ENCODE results near the gene DBI. TPM values are rescaled to one million over a fixed set of nuclear protein-coding genes. Genes with fewer than 3 reads are reported as not detected.

The DBI gene
- 100 to 1,000 TPM; 252 to 308 (median 290) TPM for polyA plus RNA-seq (ENCODE audit: insufficient read length in 3 of 3)

- peak; percentile 78 to 88 (median 80) for DNase-seq (ENCODE audit: low read depth in 3 of 3, low spot score in 2 of 3)
These were observed at the start of gene DBI, which contains the start of gene C2orf76 for GRCh38 chr2:119366649-119367471. Gene DBI (plus strand): TSS chr2:119366977. CDS start chr2:119367052, 75 bp downstream. Gene C2orf76 (minus strand): TSS chr2:119366834. CDS start chr2:119339959, 26,875 bp downstream.

DNA sequence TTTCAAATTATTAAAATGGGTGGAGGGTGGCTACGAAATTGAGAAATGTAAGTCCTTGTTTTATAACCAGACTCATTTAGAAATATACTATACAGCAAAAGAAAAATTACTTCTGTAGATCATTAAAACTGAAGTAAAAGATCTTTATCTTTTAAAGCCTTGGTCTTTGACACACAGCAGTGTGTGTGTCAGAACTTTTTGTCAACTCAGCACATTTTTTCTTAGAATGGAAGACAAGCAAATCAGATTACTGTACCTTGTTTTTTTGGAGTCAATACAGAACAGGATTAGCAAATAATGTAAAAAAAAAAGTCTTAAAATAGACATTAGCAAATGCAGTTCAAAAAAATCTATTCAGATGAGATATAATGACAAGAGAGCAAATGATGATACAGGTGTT is 49.2 kb upstream of the DBI start:
- DNase-seq (ENCODE audit: low read depth in 3 of 3, low spot score in 2 of 3): no peak

DNA sequence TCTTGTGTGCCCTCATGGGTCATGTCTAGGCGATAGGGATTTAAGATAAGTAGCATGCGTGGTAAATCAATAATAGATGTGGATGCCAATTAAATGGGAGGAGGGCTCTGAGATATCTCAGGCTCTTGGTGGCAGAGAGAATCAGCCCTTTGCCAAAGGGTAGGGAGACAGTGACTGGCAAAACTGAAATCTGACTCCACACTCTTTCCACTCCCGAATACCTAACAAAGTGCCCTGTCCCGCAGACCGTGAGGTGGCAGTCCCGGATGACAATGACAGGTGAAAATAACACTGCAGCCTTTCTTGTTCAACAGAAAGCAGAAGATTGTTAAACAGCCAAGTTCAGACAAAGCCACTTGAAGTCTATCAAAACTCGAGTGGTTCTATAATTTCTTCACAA is 47.2 kb upstream of the DBI start:
- DNase-seq (ENCODE audit: low read depth in 3 of 3, low spot score in 2 of 3): no peak

- DNase-seq (ENCODE audit: low read depth in 3 of 3, low spot score in 2 of 3): no peak
These were observed 43.3 kb upstream of the DBI start for GRCh38 chr2:119323459-119323858.

GRCh38 chr2:119324685-119325270 is 42.0 kb upstream of the DBI start:
- no peak for DNase-seq (ENCODE audit: low read depth in 3 of 3, low spot score in 2 of 3)

DNA sequence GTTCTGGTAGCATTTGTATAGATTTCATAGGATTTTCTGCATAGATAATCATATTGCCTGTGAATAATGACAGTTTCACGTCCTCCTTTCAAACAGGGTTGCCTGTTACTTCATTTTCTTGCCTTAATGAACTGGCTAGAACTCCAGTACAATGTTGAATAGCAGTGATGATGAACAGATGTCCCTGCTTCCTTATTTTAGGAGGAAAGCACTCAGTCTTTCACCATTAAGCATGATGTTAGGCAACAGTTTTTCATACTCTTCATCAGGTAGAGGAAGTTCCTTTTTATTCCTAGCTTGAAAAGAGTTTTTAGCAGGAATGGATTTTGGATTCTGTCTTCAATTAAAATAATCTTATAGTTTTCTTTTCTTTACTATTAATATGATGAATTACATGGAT is 39.8 kb upstream of the DBI start:
- DNase-seq (ENCODE audit: low read depth in 3 of 3, low spot score in 2 of 3): no peak

DNA sequence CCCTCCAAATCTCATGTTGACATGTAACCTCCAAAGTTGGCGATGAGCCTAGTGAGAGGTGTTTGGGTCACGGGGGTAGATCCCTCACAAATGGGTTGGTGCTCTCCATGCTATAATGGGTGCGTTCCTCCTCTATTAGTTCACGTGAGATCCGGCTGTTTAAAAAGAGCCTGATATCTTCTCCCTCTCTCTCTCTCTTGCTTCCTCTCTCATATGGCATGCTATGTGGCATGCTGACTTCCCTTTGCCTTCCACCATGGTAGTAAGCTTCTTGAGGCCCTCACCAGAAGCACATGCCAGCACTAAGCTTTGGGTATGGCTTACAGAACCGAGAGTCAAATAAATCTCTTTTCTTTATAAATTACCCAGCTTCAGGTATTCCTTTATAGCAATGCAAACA is 39.3 kb upstream of the DBI start:
- no peak for DNase-seq (ENCODE audit: low read depth in 3 of 3, low spot score in 2 of 3)

GRCh38 chr2:119332953-119333352 is 33.8 kb upstream of the DBI start:
- no peak for DNase-seq (ENCODE audit: low read depth in 3 of 3, low spot score in 2 of 3)

DNA sequence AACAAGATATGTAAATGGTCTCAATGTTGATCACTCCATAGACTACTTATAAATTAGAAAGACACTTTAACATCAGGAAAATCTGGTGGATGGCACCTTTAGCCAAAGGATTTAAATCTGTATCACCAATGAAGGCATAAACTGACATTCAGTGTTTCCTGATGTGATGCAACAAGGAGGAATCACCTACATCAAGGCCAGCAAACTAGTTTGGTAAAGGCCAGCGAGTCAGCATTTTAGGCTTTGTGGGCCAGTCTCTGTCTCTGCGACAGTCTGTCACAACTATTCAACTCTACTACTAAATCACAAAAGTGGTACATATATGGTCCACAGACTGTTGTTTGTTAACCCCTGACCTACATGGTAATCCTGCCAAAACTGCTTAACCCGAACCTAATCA is 33.4 kb upstream of the DBI start:
- DNase-seq (ENCODE audit: low read depth in 3 of 3, low spot score in 2 of 3): no peak

DNA sequence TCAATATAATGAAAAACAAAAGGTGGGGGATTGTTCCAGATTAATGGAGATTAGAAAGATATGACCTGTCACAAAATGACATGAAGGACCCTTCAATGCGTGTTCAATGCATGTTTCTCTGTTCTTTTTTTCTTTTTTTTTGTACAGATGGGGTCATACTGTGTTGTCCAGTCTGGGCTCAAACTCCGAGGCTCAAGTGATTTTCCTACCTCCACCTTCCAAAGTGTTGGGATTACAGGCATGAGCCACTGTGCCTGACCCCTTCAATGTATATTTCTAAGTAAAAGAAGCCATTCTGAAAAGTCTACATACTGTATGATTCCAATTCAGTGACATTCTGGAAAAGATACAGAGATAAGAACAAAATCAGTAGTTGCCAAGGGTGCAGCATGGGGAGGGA is 32.9 kb upstream of the DBI start:
- no peak for DNase-seq (ENCODE audit: low read depth in 3 of 3, low spot score in 2 of 3)

GRCh38 chr2:119337749-119338148 is 29.0 kb upstream of the DBI start:
- DNase-seq (ENCODE audit: low read depth in 3 of 3, low spot score in 2 of 3): no peak

GRCh38 chr2:119338272-119338671 is 28.5 kb upstream of the DBI start:
- DNase-seq (ENCODE audit: low read depth in 3 of 3, low spot score in 2 of 3): peak in 2 of 3 donors; percentile 5 to 21

GRCh38 chr2:119338826-119339561 is 27.8 kb upstream of the DBI start:
- DNase-seq (ENCODE audit: low read depth in 3 of 3, low spot score in 2 of 3): no peak

GRCh38 chr2:119339562-119339923 is 27.2 kb upstream of the DBI start:
- DNase-seq (ENCODE audit: low read depth in 3 of 3, low spot score in 2 of 3): no peak

GRCh38 chr2:119341684-119342083 is 25.1 kb upstream of the DBI start:
- DNase-seq (ENCODE audit: low read depth in 3 of 3, low spot score in 2 of 3): no peak

GRCh38 chr2:119349289-119349688 is 17.5 kb upstream of the DBI start:
- no peak for DNase-seq (ENCODE audit: low read depth in 3 of 3, low spot score in 2 of 3)

DNA sequence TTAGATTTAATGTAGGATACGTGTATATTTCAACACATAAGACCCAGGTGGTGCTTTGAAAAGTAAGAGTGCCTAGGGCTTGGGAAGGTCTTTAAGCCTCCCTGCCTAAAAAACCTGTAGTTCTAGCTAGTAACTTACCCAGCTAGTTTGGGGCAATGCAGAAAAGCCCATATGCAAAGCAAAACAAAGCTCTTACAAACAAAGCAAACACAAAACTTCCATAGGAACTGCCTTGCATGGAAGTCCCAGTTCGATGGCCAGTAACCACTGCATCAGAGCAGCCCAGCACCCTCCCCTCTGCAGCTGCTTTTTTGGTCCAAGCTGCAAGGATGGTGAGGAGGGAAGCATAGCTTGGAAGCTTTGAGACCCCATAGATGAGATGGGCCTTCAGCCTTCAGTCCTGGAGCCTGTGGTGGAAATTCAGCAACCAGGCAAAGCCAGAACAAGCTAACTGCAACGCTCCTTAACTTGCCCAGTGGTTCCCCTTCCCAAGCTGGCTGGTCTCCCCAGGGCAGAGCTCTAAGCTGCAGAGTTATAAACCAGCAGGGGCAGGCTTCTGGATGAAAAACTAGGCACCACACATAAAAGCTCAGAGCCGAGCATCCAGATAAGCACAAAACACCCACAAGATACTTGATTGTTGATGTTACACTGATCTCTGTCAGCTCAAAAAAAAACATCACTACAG is 16.3 kb upstream of the DBI start:
- DNase-seq (ENCODE audit: low read depth in 3 of 3, low spot score in 2 of 3): no peak

GRCh38 chr2:119352357-119352756 is 14.4 kb upstream of the DBI start:
- DNase-seq (ENCODE audit: low read depth in 3 of 3, low spot score in 2 of 3): no peak

DNA sequence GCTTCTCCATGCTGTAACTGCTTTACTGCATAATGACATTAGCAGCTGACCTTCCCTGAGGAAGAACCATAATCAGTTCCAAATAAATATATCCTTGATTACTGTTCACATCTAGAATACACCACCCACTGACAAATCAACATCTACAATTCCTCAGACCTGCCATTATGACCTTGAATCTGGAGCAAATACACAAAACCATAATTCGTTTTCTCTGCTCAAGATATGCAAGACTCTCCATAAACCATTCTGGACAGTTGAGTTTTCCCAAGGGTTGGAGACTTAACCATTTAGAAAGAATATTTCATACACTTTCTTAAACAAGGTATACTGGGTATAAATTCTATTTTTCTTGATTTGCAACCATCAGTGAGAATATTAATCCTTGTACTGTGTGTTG is 11.9 kb upstream of the DBI start:
- no peak for DNase-seq (ENCODE audit: low read depth in 3 of 3, low spot score in 2 of 3)

- no peak for DNase-seq (ENCODE audit: low read depth in 3 of 3, low spot score in 2 of 3)
These were observed 7.0 kb upstream of the DBI start for GRCh38 chr2:119359774-119360173.

DNA sequence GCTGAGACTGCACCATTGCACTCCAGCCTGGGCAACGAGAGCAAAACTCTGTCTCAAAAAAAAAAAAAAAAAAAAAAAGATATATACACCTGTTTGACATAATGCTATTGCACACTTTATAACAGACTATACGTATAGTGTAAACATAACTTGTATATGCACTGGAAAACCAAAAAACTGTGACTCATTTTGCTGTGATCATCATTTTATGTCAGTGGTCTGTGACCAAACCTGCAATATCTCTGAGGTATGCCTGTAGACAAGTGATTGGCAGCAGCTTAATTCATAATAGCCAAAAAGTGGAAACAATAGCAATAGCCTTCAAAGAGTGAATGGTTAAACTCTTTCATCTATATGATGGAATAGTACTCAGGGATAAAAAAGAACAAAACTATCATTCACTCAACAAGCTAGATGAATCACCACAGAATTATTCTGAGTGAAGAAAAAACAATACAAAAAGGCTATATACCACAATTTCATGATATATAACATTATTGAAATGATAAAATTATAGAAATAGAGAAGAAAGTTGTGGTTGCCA is 6.3 kb upstream of the DBI start:
- no peak for DNase-seq (ENCODE audit: low read depth in 3 of 3, low spot score in 2 of 3)

All from right renal cortex interstitium (tissue), 3 donors.